Fibroblast of lung (primary cell): ENCODE results near the gene NEURL1B. TPM values are rescaled to one million over a fixed set of nuclear protein-coding genes. Genes with fewer than 3 reads are reported as not detected.
"Not testable (repeated sequence)": the region's sequence is repeated elsewhere in the genome, so short reads cannot be mapped to it uniquely, and the experiment has no call there.

Source experiments
- DNase-seq, 2 donors: peaks; one replicate each; pipeline versions ENCODE4 v3.0.0 to v3.0.0-alpha.2; 2010; ENCODE audit warnings: low read depth in 2 of 2
- H2AFZ ChIP-seq: 2 replicates; pipeline ENCODE4 v1.5.1; 2012; ENCODE audit warnings: low read length, control low read depth, inconsistent platforms
- H3K27ac ChIP-seq: 2 replicates; pipeline ENCODE4 v1.5.1; 2011; ENCODE audit warnings: low read length, control low read depth; ENCODE audit not compliant: insufficient read depth
- H3K27me3 ChIP-seq: 2 replicates; pipeline ENCODE4 v1.5.1; 2011; ENCODE audit warnings: mild to moderate bottlenecking, low read length; ENCODE audit not compliant: control insufficient read depth, insufficient read depth
- H3K36me3 ChIP-seq: 2 replicates; pipeline ENCODE4 v1.5.1; 2011; ENCODE audit warnings: low read length; ENCODE audit not compliant: control insufficient read depth, insufficient read depth
- H3K4me1 ChIP-seq: 2 replicates; pipeline ENCODE4 v1.5.1; 2011; ENCODE audit warnings: low read length; ENCODE audit not compliant: control insufficient read depth, insufficient read depth; ENCODE audit errors: extremely low read depth
- H3K4me2 ChIP-seq: 2 replicates; pipeline ENCODE4 v1.5.1; 2011; ENCODE audit warnings: low read length, control low read depth; ENCODE audit not compliant: insufficient read depth; ENCODE audit errors: extremely low read depth
- H3K4me3 ChIP-seq, 4 experiments: fragments of 200-600 bp in 1 of 4; sonication (generic) in 1 of 4; replicated peaks in 1 of 4; 2 replicates each; pipeline ENCODE4 v1.5.1; 2011 to 2016; ENCODE audit warnings: low read length in 4 of 4, low read depth in 3 of 4, mild to moderate bottlenecking in 3 of 4, control low read depth in 2 of 4, inconsistent platforms in 1 of 4, mixed read lengths in 1 of 4; ENCODE audit not compliant: insufficient read depth in 1 of 4; ENCODE audit errors: control extremely low read depth in 1 of 4
- H3K79me2 ChIP-seq: 2 replicates; pipeline ENCODE4 v1.5.1; 2012; ENCODE audit warnings: mild to moderate bottlenecking, low read length, inconsistent platforms; ENCODE audit not compliant: control insufficient read depth, insufficient read depth
- H3K9ac ChIP-seq: 2 replicates; pipeline ENCODE4 v1.5.1; 2011; ENCODE audit warnings: mild to moderate bottlenecking, low read length, control low read depth; ENCODE audit not compliant: insufficient read depth
- H3K9me3 ChIP-seq: 2 replicates; pipeline ENCODE4 v1.5.1; 2012; ENCODE audit warnings: low read depth, low read length; ENCODE audit not compliant: control insufficient read depth, insufficient read depth
- H4K20me1 ChIP-seq: 2 replicates; pipeline ENCODE4 v1.5.1; 2011; ENCODE audit warnings: low read length; ENCODE audit not compliant: control insufficient read depth, insufficient read depth; ENCODE audit errors: extremely low read depth
- EZH2 ChIP-seq: IDR thresholded peaks from 2 replicates; pipeline ENCODE4 v1.5.1; 2012; ENCODE audit warnings: low read length, control low read depth, mild to moderate bottlenecking; ENCODE audit errors: missing control alignments
- polyA plus RNA-seq, 2 donors: library from polyadenylated mRNA; depleted of rRNA in 1 of 2; stranded (reverse) in 1 of 2; unstranded in 1 of 2; fragments of >200 nt; gene quantifications; 2 replicates each; pipeline ENCODE4 v1.2.1, GENCODE V29; 2011 to 2012; ENCODE audit warnings: missing spikeins in 1 of 2
- total RNA-seq: library from RNA; depleted of rRNA; stranded (reverse); fragments of >200 nt; gene quantifications from 2 replicates; pipeline ENCODE4 v1.2.1, GENCODE V29; 2014
- TF ChIP-seq, protein P1 (sequence below), 2 donors: IDR thresholded peaks in 1 of 2; conservative IDR thresholded peaks in 1 of 2; 1 replicate in 1 of 2; 2 replicates in 1 of 2; pipeline ENCODE4 v1.5.1; 2011 to 2012; ENCODE audit warnings: low read length in 2 of 2, control low read depth in 1 of 2, inconsistent platforms in 1 of 2, low read depth in 1 of 2, mild to moderate bottlenecking in 1 of 2

The NEURL1B gene
- total and polyA plus RNA-seq, 2 donors (not counting 1 experiment from before 2014, with no cell fraction given), result 5.0 to 6.1 TPM

DNA sequence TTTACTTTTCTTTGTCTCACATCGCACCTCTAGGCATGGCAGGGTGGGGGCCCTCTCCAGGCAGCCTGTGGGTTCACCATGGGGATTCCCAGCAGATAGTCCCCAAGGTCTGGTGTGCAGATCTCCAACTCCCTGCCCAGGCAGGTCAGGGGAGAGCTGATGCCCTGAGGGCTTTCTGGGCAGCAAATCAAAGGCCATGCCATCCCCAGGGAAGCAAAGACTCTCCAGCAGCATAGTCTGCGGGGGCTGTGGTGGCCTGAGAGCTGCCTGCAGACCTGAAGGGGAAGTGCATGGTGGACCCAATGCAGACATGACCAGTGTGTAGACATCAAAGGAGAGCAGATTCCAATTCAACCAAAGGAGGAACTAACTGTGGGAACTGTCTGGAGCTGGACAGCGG lies 7.7 kb downstream of the NEURL1B start:
- no peak overlapping the region for H3K4me2 ChIP-seq
- H3K4me1 ChIP-seq, result peaks cover 2% of the 10 kb centered on the region
- H3K9ac ChIP-seq, result no peak overlapping the region
- H3K36me3 ChIP-seq, result no peaks in the 10 kb centered on the region
- H2AFZ ChIP-seq, result no peak overlapping the region
- H3K79me2 ChIP-seq, result peaks cover 2% of the 10 kb centered on the region
- no peak overlapping the region for H3K27ac ChIP-seq
- no peak for DNase-seq
- TF ChIP-seq EZH2, result no peak
- TF ChIP-seq, protein P1, sequence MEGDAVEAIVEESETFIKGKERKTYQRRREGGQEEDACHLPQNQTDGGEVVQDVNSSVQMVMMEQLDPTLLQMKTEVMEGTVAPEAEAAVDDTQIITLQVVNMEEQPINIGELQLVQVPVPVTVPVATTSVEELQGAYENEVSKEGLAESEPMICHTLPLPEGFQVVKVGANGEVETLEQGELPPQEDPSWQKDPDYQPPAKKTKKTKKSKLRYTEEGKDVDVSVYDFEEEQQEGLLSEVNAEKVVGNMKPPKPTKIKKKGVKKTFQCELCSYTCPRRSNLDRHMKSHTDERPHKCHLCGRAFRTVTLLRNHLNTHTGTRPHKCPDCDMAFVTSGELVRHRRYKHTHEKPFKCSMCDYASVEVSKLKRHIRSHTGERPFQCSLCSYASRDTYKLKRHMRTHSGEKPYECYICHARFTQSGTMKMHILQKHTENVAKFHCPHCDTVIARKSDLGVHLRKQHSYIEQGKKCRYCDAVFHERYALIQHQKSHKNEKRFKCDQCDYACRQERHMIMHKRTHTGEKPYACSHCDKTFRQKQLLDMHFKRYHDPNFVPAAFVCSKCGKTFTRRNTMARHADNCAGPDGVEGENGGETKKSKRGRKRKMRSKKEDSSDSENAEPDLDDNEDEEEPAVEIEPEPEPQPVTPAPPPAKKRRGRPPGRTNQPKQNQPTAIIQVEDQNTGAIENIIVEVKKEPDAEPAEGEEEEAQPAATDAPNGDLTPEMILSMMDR (conservative IDR thresholded peaks at IDR 0.05 in 1 of 2, IDR thresholded peaks at IDR 0.05 in 1 of 2; ENCODE audit: low read depth in 1 of 2, low read length in 2 of 2), result no peak
- H4K20me1 ChIP-seq, result no peaks in the 10 kb centered on the region
- no peaks in the 10 kb centered on the region for H3K27me3 ChIP-seq
- H3K9me3 ChIP-seq, result no peaks in the 10 kb centered on the region
- no peak overlapping the region for H3K4me3 ChIP-seq

DNA sequence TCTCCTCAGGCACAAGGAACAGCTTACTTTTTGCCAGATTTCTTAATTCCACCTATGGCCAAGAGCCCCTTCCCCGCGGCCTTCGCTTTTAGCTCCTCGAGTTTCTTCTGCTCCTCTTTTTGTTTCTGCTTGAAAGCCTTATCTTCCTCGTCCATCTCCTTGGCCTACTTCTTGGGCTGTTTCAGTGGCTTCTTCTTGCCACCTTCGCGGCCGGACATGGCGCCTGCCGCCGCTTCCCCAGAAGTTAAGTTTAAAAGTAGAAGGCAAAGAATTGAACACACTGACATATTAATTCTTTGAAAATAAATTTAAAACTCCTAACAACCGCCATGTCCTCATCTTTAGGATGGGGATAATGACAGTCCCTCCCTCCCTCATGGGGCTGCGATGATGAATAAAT lies 15.4 kb downstream of the NEURL1B start:
- not testable (repeated sequence) for H3K4me2 ChIP-seq, DNase-seq, H2AFZ ChIP-seq, H4K20me1 ChIP-seq, H3K4me3 ChIP-seq, H3K9me3 ChIP-seq, H3K27ac ChIP-seq, H3K36me3 ChIP-seq, H3K79me2 ChIP-seq, H3K9ac ChIP-seq, H3K27me3 ChIP-seq
- H3K4me1 ChIP-seq, result peaks cover 14% of the 10 kb centered on the region

DNA sequence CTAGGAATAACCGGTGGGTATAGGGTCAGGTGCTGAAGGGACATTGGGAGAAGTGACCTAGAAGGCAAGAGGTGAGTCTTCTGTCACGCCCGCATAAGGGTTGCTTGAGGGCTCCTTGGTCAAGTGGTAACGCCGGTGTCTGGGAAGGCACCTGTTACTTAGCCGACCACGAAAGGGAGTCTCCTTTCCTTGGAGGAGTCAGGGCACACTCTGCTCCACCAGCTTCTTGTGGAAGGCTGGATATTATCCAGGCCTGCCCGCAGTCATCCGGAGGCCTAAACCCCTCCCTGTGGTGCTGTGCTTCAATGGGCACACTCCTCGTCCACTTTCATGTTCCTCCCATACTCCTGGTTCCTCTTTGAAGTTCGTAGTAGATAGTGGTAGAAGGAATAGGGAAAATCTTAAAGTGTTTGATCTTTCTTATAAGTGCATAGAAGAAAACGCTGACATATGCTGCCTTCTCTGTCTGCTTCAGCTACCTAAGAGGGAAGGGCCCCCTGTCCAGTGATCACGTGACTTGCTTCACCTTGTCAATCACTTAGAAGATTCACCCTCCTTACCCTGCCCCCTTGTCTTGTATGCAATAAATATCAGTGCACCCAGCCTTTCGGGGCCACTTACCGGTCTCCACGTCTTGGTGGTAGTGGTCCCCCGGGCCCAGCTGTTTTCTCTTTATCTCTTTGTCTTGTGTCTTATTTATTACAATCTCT lies 16.6 kb downstream of the NEURL1B start:
- not testable (repeated sequence) for H4K20me1 ChIP-seq, H3K27me3 ChIP-seq, H3K79me2 ChIP-seq, H3K36me3 ChIP-seq, H3K9ac ChIP-seq, H3K9me3 ChIP-seq, H3K4me2 ChIP-seq, H3K4me3 ChIP-seq, H2AFZ ChIP-seq, DNase-seq, H3K27ac ChIP-seq
- peaks cover 20% of the 10 kb centered on the region for H3K4me1 ChIP-seq

DNA sequence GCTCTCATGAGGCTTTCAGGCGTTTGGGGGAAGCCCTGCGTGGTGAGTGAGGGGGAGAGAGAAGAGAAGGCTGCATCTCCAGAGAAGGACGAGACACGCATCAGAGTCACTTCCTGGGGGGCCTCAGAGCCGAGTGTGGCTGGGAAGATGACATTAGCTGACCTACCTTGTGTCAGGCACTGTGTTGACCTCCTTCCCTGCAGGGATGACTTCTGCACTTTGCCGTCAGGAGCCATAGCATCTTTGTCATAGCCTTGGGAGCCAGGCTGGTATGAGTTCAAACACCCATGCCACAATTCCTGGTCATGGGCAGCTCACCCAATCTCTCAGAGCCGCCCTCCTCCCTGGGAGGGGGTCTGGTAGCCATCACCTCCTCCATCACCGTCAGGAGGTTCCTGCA lies 17.3 kb downstream of the NEURL1B start:
- no peak overlapping the region for H3K9ac ChIP-seq
- H4K20me1 ChIP-seq, result no peaks in the 10 kb centered on the region
- peaks cover 4% of the 10 kb centered on the region for H3K79me2 ChIP-seq
- H2AFZ ChIP-seq, result no peak overlapping the region
- H3K4me3 ChIP-seq, result no peak overlapping the region
- H3K4me2 ChIP-seq, result no peak overlapping the region
- H3K36me3 ChIP-seq, result no peaks in the 10 kb centered on the region
- peaks cover 20% of the 10 kb centered on the region for H3K4me1 ChIP-seq
- no peak for TF ChIP-seq EZH2
- TF ChIP-seq, protein P1 (conservative IDR thresholded peaks at IDR 0.05 in 1 of 2, IDR thresholded peaks at IDR 0.05 in 1 of 2; ENCODE audit: low read depth in 1 of 2, low read length in 2 of 2), result no peak
- no peaks in the 10 kb centered on the region for H3K27me3 ChIP-seq
- DNase-seq, result no peak
- no peaks in the 10 kb centered on the region for H3K9me3 ChIP-seq
- peak overlapping the region; percentile 2 for H3K27ac ChIP-seq
